Erythroblast (primary cell): Measurements from ENCODE around the gene SLC29A3.

ENCODE experiments used
- GATA1 ChIP-seq: IDR thresholded peaks from 2 replicates; pipeline ENCODE4 v1.6.1; 2011; ENCODE audit warnings: low read depth, mild to moderate bottlenecking, control low read depth, low read length, moderate library complexity
- POLR2A ChIP-seq: IDR thresholded peaks from 2 replicates; pipeline ENCODE4 v1.6.1; 2011; ENCODE audit warnings: mild to moderate bottlenecking, low read length

DNA sequence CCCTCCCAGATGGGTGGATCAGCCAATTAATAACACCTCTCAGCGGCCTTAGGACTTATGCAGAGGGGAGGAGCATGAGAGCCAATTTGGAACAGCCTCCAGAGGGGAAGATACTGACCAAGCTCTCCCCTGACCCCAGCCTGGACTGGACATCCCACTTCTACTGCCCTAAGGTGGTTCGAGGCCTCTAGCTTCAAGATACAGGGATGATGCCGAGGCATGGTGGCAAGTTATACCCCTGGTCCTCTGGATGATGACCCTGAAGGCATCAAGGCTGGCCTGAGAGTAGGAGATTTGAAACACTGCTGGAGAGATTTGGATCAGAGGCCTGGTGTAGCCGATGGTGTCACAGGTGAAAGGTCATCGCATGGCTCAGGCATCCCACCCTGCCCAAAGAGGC, 80.9 kb downstream of the SLC29A3 start:
- TF ChIP-seq POLR2A (no peak), GATA1 (no peak)
